Tongue (tissue), 2 donors: Measurements from ENCODE around the gene SPR. TPM values are rescaled to one million over a fixed set of nuclear protein-coding genes. Genes with fewer than 3 reads are reported as not detected.

ENCODE experiments used
- DNase-seq: peaks from one replicate; pipeline ENCODE4 v3.0.0-alpha.2; 2015
- total RNA-seq: library from RNA; depleted of rRNA; stranded (reverse); fragments of >200 nt; gene quantifications from one replicate; pipeline ENCODE4 v1.2.3, GENCODE V29; 2014

SPR gene
- total RNA-seq, result 8.4 TPM

DNA sequence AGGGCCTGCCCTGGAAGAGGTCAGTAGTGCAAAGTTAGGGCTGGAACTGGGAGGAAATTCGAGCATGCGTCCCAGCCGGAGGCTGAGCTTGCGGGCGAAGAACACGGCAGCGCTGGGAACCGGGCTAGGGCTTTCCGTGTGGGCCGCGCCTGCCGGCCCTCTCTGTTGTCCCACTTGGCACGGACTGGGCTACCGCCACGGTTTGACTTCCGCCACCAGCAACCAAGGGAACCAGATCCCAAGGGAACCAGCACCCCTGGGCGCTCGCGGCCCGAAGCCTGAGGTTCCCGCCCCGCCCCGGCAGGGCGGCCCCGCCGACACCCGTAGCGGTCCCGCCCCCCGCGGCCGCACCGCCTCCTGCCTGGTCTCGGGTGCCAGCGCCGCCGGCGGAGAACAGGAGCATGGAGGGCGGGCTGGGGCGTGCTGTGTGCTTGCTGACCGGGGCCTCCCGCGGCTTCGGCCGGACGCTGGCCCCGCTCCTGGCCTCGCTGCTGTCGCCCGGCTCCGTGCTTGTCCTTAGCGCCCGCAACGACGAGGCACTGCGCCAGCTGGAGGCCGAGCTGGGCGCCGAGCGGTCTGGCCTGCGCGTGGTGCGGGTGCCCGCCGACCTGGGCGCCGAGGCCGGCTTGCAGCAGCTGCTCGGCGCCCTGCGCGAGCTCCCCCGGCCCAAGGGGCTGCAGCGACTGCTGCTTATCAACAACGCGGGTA lies at the start of gene SPR:
SPR (plus strand) TSS at position 377 of the 708 bp plus-strand sequence; CDS start at position 402, 25 bp downstream.
- DNase-seq, result peak; percentile 63

DNA sequence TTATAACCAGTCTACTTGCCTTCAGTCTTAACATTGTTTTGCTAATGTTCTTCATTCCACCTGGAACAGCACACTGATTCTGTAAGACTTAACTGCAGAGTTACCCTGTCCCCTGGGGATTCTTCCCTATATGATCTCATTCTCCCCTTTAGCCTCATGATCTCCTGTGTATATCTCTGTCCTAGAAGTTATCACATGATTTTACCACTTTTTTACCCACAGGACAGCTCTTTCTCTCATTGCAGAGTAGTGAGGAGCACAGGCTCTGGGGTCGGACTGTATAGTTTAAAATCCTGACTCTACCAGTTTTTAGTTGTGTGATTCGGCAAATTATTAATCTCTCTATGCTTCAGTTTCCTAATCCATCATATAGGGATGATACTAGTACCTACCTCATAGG lies 47.1 kb upstream of the SPR start:
- no peak for DNase-seq

DNA sequence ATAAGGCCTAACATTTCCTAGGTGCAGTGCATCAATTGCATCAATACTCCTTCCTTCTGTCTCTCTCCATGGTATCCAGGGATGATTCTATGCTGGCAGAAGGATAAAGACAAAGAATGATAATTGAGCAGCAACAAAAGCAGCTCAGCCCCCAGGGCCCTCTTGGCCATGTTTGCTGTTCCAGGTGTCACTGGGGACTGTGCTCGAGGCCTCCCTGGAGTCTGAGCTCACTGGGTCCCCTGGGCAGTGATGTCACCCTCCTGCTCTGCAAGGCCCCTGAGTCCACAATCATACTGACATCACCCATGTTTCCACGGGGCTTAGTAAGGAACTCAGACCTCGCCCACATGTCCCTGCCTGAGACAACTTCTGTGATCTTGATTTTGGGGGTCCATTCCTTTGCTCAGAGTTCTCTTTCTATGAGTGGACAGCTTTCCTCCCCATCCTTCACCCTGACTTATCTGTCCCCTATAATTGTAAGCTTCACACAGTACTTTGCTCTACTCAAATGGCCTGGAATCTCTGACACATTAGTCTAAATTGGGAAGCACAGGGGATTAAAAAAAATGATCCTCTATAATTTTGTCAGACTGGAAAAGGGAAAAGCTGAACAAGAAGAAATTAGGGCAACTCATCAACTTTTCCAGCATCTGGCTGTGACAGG lies 45.6 kb upstream of the SPR start:
- DNase-seq, result peak; percentile 11

DNA sequence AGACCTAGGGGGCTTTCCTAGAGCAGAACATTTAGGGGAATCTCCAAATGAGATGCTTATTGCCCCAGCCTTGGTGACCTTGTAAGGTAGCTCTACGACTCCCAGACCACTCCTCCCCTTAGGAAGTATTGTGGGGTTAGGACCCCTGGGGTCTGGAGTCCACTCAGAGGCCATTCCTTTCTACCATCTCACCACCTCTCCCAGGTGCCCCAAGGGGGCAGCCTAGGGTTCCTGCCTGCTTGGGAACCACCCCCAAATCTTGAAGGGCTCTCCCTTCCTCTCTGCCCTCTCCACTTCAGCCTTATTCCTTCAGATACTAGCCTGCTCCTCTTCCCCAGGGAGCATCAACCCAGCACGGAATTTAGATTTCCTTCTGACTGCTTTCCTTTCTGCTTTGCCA lies 43.9 kb upstream of the SPR start:
- DNase-seq, result no peak

DNA sequence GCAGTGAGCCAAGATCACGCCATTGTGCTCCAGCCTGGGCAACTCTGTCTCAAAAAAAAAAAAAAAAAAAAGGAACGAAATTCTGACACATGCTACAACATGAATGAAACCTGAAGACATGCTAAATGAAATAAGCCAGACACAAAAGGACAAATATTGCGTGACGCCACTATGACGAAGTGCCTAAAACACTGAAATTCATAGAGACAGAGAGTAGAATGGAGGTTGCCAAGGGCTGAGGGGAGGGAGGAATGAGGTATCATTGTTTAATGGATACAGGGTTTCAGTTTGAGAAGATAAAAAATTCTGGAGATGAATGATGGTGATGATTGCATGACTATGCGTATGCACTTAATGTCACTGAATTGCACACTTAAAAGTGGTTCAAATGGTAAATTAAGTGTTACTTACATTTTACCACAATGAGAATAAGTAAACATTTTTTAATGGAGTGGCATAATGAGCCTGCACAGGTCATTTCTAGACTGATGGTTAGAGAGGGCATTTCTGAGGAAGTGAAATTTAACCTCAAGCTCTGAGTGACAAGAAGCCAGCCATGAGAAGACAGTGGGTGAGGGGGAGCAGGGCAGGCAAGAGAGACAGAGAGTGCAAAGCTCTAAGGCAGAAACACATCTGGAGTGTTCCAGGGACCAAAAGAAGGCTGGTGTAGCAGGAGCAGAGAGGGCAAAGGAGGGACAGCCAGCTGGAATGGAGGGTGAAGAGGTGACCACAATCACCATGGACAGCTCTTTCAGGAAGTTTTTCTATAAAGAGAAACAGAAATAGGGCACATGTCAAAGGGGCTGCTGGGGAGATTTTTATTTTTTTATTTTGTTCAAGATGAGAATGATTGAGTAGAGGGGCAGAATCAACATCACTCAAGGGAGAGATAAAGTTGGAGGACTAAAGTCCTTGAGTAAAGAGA lies 40.8 kb upstream of the SPR start:
- no peak for DNase-seq

DNA sequence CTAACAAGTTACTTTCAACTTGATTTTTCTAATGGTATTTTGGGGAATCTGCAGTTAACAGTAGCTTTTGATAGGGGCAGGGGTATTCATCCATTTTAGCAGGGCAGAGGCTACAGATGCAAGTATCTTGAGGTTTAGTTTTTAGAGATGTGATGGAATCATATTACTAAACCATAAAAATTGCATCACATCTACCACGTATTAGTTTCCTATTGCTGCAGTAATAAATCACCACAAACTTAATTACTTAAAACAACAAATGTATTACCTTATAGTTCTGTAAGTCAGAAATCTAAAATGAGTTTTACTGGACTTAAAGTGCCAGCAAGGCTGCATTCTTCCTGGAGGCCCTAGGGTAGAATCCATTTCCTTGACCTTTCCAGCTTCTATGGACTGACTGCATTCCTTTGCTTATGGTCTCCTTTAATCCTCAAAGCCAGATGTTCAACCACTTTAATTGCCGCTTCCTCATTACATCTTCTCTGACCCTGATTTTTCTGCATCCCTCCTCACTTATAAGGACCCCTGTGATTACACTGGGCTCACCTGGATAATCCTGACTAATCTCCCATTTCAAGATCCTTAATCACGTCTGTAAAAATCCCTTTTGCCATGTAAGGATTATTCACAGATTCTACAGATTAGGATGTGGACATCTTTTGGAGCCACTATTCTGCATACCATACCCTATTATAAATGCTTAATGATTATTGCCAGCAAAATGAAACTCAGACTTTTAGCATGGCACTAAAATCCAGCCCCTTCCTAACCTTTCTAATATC lies 39.5 kb upstream of the SPR start:
- no peak for DNase-seq

DNA sequence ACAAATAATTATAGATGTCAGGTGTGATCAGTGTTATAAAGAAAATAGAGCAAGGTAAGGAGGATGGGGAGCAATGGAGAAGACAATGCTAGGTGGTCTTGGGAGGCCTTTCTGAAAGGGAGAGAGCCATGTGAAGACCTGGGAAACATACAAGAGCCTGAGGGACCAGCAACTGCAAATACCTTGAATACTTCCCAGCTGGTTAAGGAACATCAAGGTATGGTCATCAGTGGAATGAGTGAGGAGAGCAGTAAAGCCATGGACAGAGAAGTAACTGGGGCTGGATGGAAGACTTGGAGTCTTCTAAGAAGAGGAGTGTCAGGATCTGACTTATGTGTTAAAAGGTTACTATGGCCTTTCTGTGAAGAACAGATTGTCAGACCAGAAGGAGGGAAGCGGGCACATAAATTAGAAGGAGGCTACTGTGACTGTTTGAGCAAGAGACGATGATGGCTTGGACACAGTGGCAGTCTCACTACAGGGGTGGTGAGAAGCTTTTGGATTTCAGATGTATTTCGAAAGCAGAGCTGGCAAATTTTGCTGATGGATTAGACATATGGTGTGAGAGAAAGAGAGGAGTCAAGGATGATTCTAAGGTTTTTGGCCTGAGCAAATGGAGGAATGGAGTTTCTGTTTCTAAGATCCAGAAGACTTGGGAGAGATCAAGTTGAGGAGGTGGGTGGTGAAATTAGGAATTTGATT lies 38.6 kb upstream of the SPR start:
- DNase-seq, result no peak

DNA sequence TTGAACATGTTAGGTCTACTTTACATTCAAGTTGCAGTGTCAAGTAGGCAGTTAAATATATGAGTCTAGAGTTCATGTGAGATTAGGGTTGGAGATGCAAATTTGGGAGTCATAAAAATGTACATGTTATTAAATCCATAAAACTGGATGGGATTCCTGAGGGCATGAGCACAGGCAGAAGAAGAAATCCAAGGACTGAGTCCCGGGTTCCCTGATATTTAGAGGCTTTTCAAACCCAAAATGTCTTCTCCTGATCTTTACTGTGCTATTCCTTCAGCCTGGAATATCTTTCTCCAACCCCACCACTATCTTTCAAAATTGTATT lies 38.1 kb upstream of the SPR start:
- no peak for DNase-seq

DNA sequence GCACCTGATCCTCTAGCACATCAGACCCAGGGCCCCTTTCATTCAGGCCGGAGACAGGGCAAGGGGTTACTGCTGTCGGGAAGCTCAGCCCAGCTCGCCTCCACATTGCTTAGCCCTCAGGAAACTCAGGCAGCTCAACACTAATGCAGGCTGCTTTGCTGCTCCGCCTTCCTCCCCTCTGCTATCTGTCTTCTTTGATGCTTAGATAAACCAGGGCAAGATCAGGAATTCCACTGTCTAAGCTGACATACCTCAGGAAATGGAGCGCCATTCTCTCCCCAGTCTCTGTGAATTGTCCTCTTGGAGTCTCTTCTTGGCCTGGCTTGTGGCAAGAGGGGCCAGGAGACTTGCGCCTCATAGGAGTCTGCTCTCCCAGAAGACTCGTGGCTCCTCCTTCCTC lies 35.9 kb upstream of the SPR start:
- no peak for DNase-seq

DNA sequence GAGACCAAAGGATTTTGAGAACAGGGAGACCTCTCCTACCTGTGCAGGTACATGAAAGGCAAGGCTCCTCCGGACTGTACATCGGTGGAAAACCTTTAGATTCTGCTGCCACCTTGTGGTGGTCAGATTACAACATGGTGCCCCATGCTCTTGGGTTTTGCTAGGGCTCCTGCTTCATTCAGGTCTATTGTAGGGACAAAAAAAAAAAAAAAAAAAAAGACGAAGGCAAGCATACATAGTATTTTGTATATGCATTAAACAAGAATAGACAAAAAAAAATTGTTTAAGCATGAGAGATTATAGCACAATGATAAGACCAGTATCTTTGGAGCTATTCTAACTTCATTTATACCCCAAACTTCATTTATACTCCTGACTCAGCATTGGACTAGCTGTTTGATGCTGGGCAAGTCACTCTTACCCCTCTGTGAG lies 27.4 kb upstream of the SPR start:
- DNase-seq, result peak; percentile 67

DNA sequence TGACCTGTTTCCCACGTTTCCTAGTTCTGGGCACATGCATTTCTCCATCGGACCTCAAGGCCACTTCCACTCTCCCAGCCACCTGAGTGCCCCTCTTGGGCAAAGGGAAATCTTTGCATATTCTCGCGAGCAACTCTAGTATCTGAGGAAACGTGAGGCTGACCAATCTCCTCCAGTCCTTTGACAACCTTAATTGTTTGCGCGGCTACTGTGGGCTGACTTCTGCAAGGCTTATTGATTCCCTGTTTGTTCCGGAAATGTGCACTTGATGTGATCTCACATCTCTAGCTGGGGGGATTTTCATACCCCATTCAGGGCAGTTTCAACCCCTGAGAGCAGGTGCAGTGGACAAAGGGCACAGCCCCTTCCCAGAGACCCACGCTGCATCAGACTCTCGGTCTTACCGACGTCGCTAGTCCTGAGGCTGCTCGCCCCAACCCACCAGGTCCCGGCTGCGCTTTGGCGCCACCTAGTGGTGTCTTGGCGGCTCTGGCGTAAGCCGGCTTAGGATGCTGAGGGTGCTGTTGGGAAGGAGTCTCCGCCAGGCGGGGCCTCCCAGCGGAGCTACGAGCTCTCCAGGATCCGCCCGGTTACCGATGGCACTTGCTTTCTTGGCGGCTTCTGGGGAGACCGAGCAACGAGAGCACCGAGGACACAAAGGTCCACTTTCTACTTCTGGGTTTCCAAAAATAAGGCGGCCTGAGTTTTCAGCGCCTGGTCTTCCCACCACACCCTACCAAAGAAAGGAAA lies 24.8 kb upstream of the SPR start:
- DNase-seq, result peak; percentile 93

DNA sequence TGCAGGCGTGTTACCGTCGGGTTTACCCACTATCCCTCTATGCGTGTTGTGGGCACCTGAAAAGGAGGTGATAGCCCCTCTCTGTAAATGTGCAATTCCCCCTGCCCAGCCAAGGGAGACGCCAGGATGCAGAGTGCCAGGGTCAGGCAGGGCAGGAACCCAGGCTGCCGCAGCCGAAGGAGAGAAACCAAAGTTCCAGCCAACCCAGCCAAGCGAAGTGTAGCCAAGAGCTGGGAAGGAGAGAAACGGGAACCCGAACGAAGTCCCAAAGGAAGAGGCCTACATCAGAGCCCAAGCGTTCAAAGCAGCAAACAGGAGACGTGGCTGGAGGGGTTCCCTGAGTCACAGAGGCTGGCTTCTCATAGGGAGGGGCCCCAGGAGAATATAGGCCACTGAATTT lies 24.2 kb upstream of the SPR start:
- DNase-seq, result no peak

DNA sequence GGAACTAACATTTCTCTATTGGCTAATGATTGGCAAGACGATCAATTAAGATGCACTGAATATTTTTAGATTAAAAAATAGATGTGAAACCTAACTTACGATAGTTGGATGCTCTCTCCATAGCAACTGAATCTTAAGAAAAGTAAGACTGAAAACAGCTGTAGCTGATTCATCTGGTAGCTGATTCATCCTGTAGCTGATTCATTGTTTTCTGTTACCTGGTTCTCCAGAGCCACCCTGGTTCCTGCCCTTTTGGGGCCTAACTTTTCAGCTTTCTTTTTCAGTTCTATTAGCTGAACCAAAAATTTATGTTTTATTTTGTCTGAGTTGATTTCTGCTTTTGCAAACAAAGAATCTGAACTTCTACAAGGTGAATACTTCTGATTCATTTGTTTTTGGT lies 22.7 kb upstream of the SPR start:
- DNase-seq, result no peak

DNA sequence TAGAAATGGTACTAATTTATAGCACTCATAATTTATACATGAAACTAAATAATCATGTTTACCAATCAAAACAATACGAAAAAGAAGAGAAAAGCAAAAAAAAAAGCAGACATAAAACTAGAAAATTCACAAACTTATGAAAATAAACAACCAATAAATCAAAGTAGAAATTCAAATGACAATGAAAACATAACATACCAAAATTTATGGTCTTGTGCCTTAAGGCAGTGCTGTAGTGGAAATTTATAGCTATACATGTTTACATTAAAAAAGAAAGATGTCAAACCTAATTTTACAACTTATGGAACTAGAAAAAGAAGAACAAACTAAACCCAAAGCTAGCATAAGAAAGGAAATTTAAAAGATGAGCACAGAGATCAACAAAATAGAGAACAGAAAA lies 16.1 kb upstream of the SPR start:
- DNase-seq, result no peak

DNA sequence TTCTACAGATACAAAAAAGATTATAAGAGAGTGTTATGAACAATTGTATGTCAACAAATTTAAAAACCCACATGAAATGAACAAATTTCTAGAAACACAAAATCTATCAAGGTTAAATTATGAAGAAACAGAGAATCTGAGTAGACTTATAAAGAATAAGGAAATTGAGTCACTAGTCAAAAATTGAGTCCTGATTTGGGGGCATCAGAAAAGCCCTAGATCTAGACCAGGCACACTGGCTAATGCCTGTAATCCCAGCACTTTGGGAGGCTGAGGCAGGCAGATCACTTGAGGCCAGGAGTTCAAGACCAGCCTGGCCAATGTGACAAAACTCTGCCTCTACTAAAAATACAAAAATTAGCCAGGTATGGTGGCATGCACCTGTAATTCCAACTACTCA lies 15.3 kb upstream of the SPR start:
- no peak for DNase-seq

DNA sequence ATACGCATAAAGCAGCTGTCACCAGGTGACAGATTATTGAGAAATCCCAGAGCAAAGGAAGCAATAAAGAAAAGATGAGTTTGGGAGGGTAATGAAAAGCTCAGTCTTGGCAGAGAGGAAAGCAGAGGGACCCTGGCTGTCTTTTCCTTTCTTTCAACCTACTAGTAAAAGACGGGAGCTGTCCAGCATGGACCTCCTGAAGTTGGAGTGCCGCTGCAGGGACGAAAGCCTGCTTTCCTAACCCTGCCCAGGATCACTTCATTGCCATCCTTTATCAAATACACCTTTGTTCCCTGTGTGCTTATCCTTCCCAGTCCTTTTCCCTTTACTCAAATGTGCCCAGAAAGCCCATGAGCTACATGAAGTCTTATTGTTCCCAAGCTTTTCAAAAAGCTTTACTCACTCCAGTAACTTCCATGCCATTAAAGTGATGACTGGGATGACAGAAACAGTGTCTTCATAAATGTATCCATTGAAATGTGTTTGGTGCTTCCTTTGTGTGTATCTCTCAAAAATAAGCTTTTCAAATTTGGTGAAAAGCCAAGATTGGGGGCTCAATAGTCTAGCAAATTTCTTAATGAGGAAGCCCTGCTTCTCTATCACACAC lies 3.7 kb upstream of the SPR start:
- DNase-seq, result peak; percentile 80

DNA sequence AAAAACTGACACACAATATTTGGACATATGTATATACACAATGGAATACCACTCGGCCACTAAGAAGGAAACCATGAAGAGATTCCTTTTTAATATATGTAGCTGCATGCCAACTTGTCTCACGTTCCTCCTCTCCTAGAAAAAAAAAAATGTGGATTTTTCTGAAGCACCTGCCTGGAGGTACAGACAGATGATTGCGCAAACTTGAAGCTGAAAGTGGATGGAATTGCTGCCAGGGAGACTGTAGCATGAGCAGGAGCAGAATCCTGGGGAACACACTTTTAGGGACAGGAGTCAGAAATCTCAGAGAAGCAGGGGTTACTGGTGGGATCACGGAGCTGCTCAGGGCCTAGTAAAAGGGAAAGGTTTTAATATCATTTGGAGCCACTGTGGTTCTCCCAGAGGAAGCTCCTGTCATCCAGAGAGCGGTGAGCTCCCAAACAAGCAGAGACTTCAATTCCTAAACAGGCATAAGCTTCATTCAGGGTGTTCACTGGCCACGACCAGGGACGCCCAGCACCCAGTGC lies 640 bp upstream of the SPR start:
- no peak for DNase-seq

DNA sequence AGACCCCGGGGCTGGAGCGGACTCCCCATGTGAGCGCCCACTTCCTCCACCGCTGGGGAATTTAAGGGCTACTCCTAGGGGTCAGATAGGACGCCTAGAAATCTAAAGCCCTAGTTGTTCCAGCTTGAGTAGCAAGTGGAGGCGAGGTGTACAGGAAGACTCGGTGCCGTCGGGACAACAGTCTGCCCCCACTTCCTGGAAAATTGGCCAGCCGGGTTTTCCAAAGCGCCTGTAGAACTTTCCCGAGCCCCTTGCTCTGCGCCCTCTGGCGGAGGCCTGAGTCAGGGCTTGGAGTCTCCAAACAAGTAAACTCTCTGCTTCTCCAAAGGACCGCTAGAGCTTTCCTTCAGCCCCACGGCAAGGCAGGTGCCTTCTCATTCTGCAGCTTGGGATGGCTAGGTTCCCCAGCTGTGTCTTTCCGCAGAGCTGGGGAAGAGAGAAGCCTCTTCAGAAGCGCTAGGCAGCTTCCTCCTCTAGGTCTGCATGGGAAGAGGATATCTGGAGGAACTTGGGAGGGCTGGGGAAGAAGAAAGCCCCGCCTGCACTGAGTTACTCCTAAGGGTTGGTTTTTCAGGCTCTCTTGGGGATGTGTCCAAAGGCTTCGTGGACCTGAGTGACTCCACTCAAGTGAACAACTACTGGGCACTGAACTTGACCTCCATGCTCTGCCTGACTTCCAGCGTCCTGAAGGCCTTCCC lies 681 bp downstream of the SPR start:
- peak; percentile 93 for DNase-seq

DNA sequence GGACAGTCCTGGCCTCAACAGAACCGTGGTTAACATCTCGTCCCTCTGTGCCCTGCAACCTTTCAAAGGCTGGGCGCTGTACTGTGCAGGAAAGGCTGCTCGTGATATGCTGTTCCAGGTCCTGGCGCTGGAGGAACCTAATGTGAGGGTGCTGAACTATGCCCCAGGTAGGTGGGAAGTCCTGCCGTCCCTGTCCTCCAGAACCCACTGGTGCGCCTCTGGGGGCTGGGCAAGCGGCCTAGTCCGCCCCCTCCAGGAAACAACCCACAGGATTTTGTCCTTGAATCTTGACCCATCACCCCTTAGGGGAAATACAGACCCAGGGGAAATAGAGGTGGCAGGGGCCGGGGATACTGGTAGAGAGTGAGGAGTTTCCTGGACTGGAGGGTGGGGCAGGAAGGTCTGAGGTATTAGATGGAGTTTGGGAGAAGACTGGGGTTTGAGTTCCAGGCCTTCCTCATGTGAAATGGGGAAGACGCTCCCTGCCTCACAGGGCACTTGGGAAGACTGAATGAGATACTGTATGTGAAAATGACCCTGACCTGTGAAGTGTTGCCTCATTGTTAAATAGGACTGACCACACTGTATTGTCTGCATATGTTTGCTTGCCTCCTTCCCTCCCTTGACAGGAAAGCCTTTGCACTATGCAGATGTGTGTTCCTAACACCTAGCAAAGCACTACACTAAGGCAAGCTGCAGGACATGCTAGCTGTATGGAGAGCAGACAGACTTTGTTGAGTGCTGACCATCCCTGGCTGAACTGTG lies 1.4 kb downstream of the SPR start:
- DNase-seq, result no peak
